Fibroblast of skin of abdomen (primary cell): Measurements from ENCODE around the gene CD81.

Source experiments
- DNase-seq: peaks from one replicate; pipeline ENCODE4 v3.0.0-alpha.2; 2013

Gene CD81

DNA sequence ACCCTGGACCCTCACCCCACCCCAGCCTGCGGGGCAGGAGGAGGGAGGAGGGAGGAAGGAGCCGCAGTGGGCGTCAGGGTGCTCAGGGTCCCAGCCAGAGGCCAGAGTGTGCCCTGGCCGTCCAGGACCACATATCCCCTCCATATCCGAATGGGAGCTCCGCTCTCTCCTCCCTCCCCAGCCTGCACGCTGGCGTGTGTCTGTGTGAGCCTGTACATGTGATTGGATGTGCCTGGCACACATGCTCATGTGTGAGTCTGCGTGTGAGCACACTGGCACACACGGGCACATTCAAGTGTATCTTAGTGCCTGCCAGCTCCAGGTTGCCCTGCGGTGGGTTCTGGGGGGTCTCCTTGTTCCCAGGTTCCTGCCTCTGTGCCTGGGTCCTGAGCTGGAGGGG is 31.6 kb downstream of the CD81 start:
- DNase-seq: no peak

- DNase-seq: no peak
These were observed 32.0 kb downstream of the CD81 start for GRCh38 chr11:2409126-2409525.

DNA sequence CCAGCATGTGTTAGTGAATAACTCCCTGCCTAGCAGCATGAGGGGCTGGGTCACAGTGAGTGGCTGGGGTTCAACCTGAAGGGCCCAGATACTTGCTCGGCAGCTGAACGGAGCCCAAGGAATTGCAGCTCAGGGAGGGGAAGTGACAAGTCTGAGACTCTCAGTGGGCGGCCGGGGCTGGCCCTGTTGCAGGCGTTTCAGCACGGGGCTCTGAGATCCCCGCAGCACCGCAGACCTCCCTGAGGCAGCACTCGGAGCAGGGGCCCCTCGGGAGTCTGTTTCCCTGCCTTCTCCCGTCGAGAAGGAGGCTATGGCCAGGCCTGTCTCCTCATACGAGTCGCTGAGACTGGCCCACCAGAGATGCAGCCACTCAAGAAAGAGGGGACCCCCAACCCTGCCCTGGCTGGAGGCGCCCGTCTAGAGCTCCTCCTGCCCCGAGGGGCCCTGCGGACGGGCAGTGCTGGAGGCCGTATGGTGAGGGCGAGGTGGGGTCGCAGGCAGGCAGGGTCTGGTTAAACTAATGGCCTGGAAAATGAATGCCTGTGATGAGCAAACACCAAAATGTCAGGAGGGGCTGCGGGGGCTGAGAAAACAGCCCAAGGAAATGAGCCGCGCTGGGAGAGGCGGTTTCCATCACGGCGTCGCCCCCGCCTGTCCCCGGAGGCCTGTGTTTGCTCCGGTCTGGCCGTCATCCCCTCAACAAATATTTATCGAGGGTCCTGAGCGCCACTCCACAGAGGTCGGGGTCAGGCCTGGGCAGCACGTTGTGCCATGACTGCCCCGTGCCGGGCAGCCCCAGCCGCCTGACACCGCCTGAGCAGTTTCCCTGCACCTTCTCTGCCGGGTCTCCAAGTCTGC is 32.7 kb downstream of the CD81 start:
- DNase-seq: no peak

DNA sequence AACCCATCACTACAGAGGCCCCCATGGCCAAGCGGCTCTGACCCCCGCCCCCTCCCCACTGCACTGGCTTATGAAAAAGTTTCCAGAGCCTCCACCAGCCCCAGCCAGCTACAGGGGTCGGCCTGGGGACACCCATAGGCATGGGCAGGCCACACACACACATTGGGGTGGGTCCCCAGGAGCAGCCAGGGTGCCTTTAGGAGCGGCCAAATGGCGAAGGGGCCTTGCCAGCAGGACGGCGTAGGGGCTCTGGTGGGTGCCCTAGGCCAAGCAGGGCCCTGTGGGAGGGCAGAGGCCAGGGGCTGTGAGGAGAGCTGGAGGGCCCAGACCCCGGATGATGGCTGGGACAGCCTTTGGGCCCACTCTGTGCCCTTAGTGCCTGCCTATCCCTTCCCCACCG is 33.5 kb downstream of the CD81 start:
- no peak for DNase-seq

GRCh38 chr11:2411446-2412305 is 34.6 kb downstream of the CD81 start:
- no peak for DNase-seq

DNA sequence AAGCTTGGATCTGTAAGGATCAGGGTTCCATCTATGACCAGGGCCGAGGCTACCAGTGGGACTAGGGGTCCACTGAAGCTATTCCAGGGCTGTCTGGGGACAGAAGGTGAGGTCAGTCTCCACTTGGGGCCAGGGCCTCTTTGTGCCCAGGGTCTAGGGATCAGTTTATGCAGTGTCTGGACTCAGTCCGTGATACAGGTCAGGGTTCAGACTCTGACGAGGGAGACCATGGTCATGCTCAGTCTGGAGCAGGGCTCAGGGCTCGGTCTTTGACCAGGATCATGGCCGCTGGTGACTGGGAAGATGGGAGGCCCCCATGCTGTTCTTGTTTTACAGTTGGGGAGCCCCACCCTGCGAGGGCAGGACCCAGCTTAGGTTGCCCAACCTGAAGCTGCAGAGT is 35.2 kb downstream of the CD81 start:
- no peak for DNase-seq

DNA sequence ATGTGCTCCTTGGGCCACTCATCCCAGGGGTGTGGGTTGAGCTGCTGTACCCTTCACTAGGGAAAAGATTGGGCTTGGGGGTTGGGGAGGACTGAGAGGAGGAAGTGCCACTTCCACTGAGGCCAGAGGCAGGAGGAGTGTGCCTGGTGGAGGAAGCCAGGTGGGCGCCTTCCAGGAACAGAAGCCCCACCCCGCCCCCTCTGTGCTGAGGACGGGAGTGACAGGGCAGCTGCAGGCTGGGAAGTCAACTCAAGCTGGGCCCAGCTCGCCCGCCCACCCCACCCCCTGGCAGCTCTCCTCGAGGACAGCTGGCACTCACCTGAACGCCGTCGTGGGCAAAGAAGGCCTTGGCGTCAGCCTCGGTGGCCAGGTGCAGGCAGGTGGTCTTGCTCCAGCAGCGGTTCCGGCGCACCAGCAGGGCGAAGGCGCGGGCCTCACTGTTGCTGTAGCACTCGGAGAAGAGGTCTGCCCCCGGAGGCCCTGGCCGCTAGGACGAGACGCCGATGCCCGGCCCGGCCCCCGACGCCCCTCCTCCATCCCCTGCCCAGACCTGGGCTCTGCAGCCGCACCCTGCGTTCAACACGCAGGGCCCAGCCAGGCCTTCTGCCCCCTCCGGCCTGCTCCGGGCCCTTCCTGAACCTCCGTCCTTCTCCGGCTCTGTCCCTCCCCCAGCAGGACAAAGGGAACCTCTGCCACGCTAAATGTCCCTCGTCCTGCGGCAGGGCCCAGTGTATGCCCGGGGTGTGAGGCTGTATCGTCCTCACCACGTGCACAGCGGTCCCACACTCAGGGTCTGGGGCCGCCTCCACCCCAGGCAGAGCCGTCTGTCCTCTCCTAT is 36.9 kb downstream of the CD81 start:
- no peak for DNase-seq

DNA sequence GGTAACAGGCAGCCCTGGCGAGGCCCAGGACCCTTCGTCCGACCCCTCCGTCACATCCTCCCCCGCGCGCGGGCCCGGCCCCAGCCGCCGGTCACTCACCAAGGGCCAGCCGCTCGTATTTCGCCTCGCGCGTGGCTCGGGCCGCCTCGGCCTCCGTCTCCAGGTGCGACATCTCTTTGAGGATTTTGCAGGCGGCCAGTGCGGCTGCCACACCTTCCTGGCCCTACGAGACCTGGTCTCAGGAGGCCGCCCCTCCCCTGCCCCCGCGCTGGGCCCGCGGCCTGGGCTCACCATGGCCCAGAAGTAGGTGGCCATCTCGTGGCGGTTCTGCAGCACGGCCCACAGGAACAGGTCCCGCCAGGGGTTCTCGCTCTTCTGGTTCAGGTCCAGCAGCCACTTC is 37.5 kb downstream of the CD81 start:
- DNase-seq: no peak

GRCh38 chr11:2415171-2415570 is 38.1 kb downstream of the CD81 start:
- DNase-seq: no peak

GRCh38 chr11:2415601-2416380 is 38.7 kb downstream of the CD81 start:
- no peak for DNase-seq

- no peak for DNase-seq
These were observed 39.7 kb downstream of the CD81 start for GRCh38 chr11:2416765-2417164.

DNA sequence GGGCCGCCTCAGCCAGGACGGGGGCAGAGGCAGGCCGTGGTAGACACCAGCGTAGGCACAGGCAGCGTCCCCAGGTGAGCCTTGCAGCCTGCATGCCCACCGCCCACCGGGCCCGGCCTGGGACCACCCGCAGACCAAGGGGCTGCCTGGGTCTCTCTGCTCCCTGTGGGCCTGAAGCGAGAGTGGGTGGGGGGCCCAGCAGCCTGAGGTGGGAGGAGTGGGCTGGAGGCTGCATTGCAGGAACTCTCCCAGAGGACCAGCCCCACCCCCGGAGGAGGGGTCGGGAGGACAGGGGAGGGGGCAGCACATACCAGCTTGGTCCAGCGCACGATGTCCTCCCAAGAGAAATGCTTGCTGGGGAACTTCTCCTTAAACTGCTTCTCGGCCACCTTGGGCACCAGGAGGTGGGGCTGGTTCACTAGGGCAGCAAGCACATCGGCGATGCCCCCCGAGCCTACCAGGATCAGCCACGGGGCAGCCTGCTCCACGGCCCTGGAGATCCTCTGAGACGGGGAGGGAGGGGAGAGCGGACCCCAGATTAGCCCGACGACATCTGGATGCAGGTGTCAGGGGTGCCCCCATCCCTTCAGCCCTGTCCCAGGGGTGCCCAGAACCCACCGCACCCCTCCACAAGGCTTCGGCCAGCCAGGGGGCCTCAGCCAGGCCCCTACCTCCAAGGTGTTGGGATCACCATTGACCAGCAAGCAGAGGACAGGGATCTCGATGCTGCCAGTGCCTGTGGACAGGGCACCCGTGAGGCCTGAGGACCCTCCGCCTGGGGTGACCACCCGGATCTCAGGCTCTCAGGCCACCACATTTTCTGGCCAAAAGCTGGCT is 41.0 kb downstream of the CD81 start:
- no peak for DNase-seq

DNA sequence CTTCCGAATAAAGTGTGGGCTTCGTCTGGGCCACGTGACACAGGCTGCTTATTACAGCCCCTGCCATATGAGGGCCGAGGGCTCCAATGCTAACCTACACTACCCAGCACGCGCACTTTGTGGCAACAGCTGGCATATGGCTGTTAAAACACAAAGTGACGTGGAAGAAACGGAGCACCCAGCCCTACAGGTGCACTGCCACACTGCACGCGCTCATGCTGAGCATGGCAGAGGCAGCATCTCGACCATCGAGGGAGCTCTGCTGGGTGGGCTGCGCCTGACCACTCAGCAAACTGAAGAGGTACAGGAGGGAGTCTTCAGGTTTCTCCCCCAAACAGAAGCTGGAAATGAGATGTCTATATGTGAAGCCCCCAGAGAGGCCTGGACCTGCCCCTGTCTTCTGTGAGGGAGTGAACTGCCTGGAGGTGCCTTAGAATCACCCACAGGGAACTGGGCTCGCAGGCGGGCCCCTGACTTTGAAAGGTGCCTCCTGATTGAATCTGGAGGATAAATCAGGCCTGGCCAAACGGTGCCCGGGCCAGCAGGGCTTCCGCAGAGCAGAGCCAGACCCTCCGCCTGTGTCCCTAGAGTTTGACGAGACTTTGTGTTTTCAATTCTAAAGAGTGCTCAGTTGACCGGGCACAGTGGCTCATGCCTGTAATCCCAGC is 41.7 kb downstream of the CD81 start:
- DNase-seq: no peak

DNA sequence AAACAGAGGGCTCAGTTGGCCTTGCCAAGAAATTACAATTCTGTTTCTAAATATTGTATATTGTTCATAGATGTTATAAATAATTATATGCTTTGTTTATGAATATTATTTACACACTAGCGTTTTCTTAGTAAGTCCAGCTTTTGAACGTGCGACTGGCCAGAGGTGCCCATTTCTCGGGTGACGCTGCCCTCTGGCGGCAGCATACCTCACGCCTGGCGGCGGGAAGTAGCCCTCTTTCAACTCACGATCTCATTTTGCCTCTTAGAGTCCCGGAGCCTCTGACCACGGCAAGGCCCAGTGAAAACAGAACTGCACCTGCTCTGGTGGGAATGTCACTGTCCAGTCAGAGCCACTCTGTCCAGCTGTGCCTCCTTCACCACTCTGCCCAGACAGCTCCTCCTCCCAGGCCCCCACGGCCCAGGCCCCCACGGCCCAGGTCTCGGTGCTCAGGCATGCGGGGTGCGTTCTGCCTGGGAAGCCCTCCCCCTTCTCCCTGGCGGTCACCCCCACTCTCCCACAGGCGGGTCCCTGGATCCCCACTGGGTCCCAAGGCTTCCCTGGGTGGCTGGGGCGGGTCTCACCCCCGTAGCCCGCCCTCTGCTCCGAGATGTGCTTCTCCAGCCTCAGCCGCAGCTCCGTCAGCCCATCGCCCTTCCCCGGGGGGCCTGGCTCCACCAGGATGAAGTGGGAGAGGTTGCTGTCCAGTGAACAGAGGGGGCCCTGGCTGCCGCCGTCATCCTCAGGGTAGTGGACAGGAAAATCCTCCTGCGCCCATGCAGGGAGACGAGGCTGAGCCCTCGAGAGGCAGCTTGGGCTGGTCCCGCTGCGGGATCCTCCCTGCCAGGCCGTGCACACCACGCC is 42.8 kb downstream of the CD81 start:
- DNase-seq: peak; percentile 62

DNA sequence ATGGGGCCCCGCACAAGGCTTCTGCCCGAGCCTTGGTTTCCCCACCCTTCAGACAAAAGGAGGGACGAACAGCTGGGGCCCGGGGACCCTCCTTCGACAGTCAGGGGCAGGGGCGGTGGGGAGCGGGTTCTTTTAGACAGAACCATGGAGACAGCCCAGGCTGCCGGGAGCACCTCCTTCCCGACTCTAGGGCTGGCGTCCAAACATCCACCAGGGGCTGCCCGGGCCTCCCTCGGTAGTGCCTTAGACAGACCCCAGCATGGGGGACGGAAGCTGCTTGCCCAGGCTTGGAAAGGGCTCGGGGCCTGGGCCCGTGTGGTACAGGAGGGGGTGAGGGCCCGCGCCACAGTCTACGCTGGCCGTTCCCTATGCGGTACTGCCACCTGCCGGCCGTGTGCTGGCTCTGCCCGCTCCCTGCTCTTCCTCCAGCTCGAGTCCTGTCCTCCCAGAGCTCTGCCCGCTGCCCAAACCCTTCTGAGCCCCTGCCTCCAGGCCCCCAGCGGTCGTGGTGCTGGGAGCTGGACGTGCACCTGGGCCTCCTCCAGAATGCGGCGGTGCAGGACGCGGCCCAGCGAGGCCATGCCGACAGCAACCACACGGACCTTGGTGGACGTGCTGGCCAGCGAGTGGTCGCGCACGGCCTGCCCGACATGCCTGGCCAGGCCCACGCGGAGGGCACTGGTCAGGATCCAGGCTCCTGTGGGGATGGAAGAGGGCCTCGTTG is 43.6 kb downstream of the CD81 start:
- DNase-seq: peak; percentile 65

DNA sequence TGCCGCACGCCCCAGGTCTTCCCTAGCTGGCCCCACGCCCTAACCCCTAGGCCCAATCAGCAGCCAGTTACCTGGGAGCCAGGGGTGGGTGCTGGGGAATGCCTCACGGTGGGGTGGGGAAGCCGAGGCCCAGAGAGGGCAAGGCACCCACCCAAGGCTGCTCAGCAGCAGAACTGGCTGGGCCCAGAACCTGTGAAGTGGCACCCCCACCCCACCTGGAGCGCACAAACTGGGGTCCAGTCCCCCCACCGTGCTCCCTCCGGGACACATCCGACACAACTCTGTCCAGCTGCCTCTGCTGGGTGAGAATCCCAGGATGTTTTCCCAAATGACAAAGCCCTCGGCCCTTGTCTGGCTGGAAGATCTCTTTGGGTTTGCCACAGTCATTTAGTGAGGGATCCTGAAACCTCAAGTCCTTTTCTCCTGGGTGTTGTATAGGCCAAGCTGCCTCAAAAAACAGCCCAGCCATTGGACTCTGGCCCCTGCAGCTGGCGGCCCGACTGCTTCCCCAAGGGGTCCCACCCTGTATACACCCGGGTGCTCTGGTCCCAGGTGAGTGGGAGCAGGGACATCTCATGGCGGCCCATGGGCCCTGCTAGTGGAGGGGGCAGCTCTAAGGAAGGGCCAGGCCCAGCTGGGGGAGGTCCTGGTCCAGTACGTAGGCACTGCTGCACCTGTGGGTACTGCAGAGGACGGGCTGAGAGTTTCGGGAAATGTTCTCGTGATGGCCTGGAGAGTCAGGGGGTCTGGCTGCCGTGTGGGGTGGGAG is 44.3 kb downstream of the CD81 start:
- no peak for DNase-seq

- DNase-seq: no peak
These were observed 44.9 kb downstream of the CD81 start for GRCh38 chr11:2421996-2422395.
